WTC11 (cell line): ENCODE measurements around the gene CTAGE1. TPM values are rescaled to one million over a fixed set of nuclear protein-coding genes. Genes with fewer than 3 reads are reported as not detected.

Experiments
- ATAC-seq: fragments of 200-7000 bp; cut with Tn5 transposase; 2 replicates; pipeline ENCODE4 v1.10.0; 2021; ENCODE audit warnings: mild to moderate bottlenecking, moderate library complexity
- CTCF ChIA-PET: fragments of 300-600 bp; sonication (Branson Sonifier 250); formaldehyde crosslinking; loops from one replicate; lab custom pipeline; 2021; ENCODE audit warnings: antibody characterized with exemption; lab: Charles Lee
- POLR2A ChIA-PET: fragments of 350-600 bp; sonication (Branson Sonifier 250); formaldehyde crosslinking; loops from one replicate; lab custom pipeline; 2021; ENCODE audit warnings: antibody characterized with exemption; lab: Charles Lee
- DNase-seq: peaks from one replicate; pipeline ENCODE4 v3.0.0; 2021; ENCODE audit warnings: low spot score
- H3K27ac Mint-ChIP-seq: 2 replicates; pipeline ENCODE4 v1.8.0; 2021; ENCODE audit warnings: mixed read lengths
- H3K27me3 Mint-ChIP-seq: 2 replicates; pipeline ENCODE4 v1.8.0; 2021; ENCODE audit warnings: low read depth, mild to moderate bottlenecking, moderate library complexity, mixed read lengths
- H3K36me3 Mint-ChIP-seq: 2 replicates; pipeline ENCODE4 v1.8.0; 2021; ENCODE audit warnings: mixed read lengths
- H3K4me1 Mint-ChIP-seq: 2 replicates; pipeline ENCODE4 v1.8.0; 2022; ENCODE audit warnings: mixed read lengths
- H3K4me3 Mint-ChIP-seq: 2 replicates; pipeline ENCODE4 v1.8.0; 2021; ENCODE audit warnings: mild to moderate bottlenecking, moderate library complexity, mixed read lengths
- H3K9me3 Mint-ChIP-seq: 2 replicates; pipeline ENCODE4 v1.8.0; 2021; ENCODE audit warnings: mixed read lengths
- AR ChIP-seq: fragments of 250-450 bp; sonication (Bioruptor Pico); IDR thresholded peaks from 2 replicates; pipeline ENCODE4 v1.9.0; 2021; ENCODE audit warnings: mild to moderate bottlenecking
- ATF2 ChIP-seq: sonication (generic); formaldehyde crosslinking; IDR thresholded peaks from 2 replicates; pipeline ENCODE4 v1.8.1; 2022; ENCODE audit warnings: low read depth, missing genetic modification reagents, borderline replicate concordance
- ATF3 ChIP-seq: sonication (generic); formaldehyde crosslinking; conservative IDR thresholded peaks from 2 replicates; pipeline ENCODE4 v1.8.1; 2022; ENCODE audit warnings: mild to moderate bottlenecking, missing genetic modification reagents
- EMX1 ChIP-seq: fragments of 250-450 bp; sonication (Bioruptor Pico); IDR thresholded peaks from 2 replicates; pipeline ENCODE4 v1.8.0; 2021; ENCODE audit warnings: mild to moderate bottlenecking
- ESRRA ChIP-seq: sonication (generic); formaldehyde crosslinking; IDR thresholded peaks from 2 replicates; pipeline ENCODE4 v1.8.1; 2022; ENCODE audit warnings: mild to moderate bottlenecking, missing genetic modification reagents, borderline replicate concordance
- GTF2I ChIP-seq: fragments of 250-450 bp; sonication (Bioruptor Pico); conservative IDR thresholded peaks from 2 replicates; pipeline ENCODE4 v1.4.0; 2021; ENCODE audit warnings: mild to moderate bottlenecking
- MAX ChIP-seq: sonication (generic); formaldehyde crosslinking; IDR thresholded peaks from 2 replicates; pipeline ENCODE4 v1.8.0; 2022; ENCODE audit warnings: mild to moderate bottlenecking, missing genetic modification reagents
- NR2C2 ChIP-seq: sonication (generic); formaldehyde crosslinking; IDR thresholded peaks from 2 replicates; pipeline ENCODE4 v1.8.0; 2022; ENCODE audit warnings: mild to moderate bottlenecking, missing genetic modification reagents
- ZBTB21 ChIP-seq: sonication (generic); formaldehyde crosslinking; IDR thresholded peaks from 2 replicates; pipeline ENCODE4 v1.8.1; 2023; ENCODE audit warnings: mild to moderate bottlenecking, missing genetic modification reagents, borderline replicate concordance
- ZNF232 ChIP-seq: sonication (generic); formaldehyde crosslinking; IDR thresholded peaks from 2 replicates; pipeline ENCODE4 v1.8.0; 2022; ENCODE audit warnings: mild to moderate bottlenecking, missing genetic modification reagents
- ZNF396 ChIP-seq: fragments of 250-450 bp; sonication (Bioruptor Pico); IDR thresholded peaks from 2 replicates; pipeline ENCODE4 v1.8.0; 2021; ENCODE audit warnings: mild to moderate bottlenecking, moderate library complexity, borderline replicate concordance
- ZNF671 ChIP-seq: fragments of 250-450 bp; sonication (Bioruptor Pico); IDR thresholded peaks from 2 replicates; pipeline ENCODE4 v1.8.0; 2021; ENCODE audit warnings: mild to moderate bottlenecking
- ZSCAN18 ChIP-seq: fragments of 250-450 bp; sonication (Bioruptor Pico); IDR thresholded peaks from 2 replicates; pipeline ENCODE4 v2.1.2; 2022; ENCODE audit warnings: mild to moderate bottlenecking, moderate library complexity
- total RNA-seq: library from RNA; stranded (reverse); gene quantifications from 3 replicates; pipeline ENCODE4 v1.2.3, GENCODE V29; 2021
- TF ChIP-seq, protein P1 (sequence below): sonication (generic); formaldehyde crosslinking; IDR thresholded peaks from 2 replicates; pipeline ENCODE4 v1.8.0; 2022; ENCODE audit warnings: mild to moderate bottlenecking, missing genetic modification reagents
- TF ChIP-seq, protein P2 (sequence below): sonication (generic); formaldehyde crosslinking; IDR thresholded peaks from 2 replicates; pipeline ENCODE4 v1.8.0; 2023; ENCODE audit warnings: missing genetic modification reagents, mild to moderate bottlenecking, borderline replicate concordance
- TF ChIP-seq, protein P3 (sequence below): sonication (generic); formaldehyde crosslinking; IDR thresholded peaks from 2 replicates; pipeline ENCODE4 v1.8.1; 2023; ENCODE audit warnings: mild to moderate bottlenecking, missing genetic modification reagents, moderate library complexity
- TF ChIP-seq, protein P4 (sequence below): fragments of 200-600 bp; IDR thresholded peaks from 2 replicates; pipeline ENCODE4 v1.8.0; 2022; ENCODE audit warnings: antibody characterized with exemption
- TF ChIP-seq, protein P5 (sequence below): sonication (generic); formaldehyde crosslinking; IDR thresholded peaks from 2 replicates; pipeline ENCODE4 v1.8.1; 2022; ENCODE audit warnings: low read depth, mild to moderate bottlenecking, moderate library complexity, missing genetic modification reagents, borderline replicate concordance

CTAGE1 gene
- total RNA-seq, 1 experiment from 2014 or later: not detected

DNA sequence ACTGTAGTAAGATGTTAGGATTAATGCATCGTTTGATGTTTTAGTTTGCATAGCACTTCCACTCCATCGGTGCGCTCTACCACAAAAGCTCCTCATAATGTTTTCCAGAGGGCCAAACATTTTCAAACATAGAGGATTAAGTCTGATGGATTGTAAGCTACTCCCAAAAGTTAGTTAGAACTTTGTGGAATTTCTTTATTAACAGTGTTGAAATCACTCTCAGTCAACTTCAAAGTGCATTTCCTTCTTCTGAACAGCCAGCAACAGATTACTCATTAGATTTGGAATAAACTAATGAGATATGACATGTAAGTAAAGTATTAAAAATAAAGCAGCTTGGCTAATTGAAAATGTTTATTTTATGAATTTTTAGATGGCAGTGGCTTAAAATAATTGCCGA, 30.1 kb upstream of the CTAGE1 start (continued):
- TF ChIP-seq, protein P1, sequence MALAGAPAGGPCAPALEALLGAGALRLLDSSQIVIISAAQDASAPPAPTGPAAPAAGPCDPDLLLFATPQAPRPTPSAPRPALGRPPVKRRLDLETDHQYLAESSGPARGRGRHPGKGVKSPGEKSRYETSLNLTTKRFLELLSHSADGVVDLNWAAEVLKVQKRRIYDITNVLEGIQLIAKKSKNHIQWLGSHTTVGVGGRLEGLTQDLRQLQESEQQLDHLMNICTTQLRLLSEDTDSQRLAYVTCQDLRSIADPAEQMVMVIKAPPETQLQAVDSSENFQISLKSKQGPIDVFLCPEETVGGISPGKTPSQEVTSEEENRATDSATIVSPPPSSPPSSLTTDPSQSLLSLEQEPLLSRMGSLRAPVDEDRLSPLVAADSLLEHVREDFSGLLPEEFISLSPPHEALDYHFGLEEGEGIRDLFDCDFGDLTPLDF (CRISPR knock-in tag): no peak
- TF ChIP-seq EMX1 (CRISPR knock-in tag): no peak
- TF ChIP-seq, protein P2, sequence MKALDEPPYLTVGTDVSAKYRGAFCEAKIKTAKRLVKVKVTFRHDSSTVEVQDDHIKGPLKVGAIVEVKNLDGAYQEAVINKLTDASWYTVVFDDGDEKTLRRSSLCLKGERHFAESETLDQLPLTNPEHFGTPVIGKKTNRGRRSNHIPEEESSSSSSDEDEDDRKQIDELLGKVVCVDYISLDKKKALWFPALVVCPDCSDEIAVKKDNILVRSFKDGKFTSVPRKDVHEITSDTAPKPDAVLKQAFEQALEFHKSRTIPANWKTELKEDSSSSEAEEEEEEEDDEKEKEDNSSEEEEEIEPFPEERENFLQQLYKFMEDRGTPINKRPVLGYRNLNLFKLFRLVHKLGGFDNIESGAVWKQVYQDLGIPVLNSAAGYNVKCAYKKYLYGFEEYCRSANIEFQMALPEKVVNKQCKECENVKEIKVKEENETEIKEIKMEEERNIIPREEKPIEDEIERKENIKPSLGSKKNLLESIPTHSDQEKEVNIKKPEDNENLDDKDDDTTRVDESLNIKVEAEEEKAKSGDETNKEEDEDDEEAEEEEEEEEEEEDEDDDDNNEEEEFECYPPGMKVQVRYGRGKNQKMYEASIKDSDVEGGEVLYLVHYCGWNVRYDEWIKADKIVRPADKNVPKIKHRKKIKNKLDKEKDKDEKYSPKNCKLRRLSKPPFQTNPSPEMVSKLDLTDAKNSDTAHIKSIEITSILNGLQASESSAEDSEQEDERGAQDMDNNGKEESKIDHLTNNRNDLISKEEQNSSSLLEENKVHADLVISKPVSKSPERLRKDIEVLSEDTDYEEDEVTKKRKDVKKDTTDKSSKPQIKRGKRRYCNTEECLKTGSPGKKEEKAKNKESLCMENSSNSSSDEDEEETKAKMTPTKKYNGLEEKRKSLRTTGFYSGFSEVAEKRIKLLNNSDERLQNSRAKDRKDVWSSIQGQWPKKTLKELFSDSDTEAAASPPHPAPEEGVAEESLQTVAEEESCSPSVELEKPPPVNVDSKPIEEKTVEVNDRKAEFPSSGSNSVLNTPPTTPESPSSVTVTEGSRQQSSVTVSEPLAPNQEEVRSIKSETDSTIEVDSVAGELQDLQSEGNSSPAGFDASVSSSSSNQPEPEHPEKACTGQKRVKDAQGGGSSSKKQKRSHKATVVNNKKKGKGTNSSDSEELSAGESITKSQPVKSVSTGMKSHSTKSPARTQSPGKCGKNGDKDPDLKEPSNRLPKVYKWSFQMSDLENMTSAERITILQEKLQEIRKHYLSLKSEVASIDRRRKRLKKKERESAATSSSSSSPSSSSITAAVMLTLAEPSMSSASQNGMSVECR (CRISPR knock-in tag): no peak
- TF ChIP-seq ZBTB21 (CRISPR knock-in tag): no peak
- no peak for TF ChIP-seq ATF3 (CRISPR knock-in tag)
- no peak for TF ChIP-seq MAX (CRISPR knock-in tag)
- no peak for TF ChIP-seq ESRRA (CRISPR knock-in tag)

- Mint-ChIP-seq H3K4me3 (no peak overlapping the region), H3K27ac (no peak overlapping the region), H3K9me3 (peaks cover 23% of the 10 kb centered on the region), H3K27me3 (peaks cover 14% of the 10 kb centered on the region; the same call in 1 of the 2 replicates), H3K36me3 (peaks cover 15% of the 10 kb centered on the region), H3K4me1 (0 out of 2 replicates have a peak, but pooled peaks cover 3% of the 10 kb centered on the region)
- ATAC-seq (no peak), DNase-seq (no peak)
- TF ChIP-seq ZSCAN18 (CRISPR knock-in tag): no peak
- no peak for TF ChIP-seq ATF3 (CRISPR knock-in tag)
- TF ChIP-seq, protein P3, sequence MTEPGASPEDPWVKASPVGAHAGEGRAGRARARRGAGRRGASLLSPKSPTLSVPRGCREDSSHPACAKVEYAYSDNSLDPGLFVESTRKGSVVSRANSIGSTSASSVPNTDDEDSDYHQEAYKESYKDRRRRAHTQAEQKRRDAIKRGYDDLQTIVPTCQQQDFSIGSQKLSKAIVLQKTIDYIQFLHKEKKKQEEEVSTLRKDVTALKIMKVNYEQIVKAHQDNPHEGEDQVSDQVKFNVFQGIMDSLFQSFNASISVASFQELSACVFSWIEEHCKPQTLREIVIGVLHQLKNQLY: no peak
- no peak for TF ChIP-seq NR2C2 (CRISPR knock-in tag)
- no peak for TF ChIP-seq ATF2
- TF ChIP-seq, protein P4, sequence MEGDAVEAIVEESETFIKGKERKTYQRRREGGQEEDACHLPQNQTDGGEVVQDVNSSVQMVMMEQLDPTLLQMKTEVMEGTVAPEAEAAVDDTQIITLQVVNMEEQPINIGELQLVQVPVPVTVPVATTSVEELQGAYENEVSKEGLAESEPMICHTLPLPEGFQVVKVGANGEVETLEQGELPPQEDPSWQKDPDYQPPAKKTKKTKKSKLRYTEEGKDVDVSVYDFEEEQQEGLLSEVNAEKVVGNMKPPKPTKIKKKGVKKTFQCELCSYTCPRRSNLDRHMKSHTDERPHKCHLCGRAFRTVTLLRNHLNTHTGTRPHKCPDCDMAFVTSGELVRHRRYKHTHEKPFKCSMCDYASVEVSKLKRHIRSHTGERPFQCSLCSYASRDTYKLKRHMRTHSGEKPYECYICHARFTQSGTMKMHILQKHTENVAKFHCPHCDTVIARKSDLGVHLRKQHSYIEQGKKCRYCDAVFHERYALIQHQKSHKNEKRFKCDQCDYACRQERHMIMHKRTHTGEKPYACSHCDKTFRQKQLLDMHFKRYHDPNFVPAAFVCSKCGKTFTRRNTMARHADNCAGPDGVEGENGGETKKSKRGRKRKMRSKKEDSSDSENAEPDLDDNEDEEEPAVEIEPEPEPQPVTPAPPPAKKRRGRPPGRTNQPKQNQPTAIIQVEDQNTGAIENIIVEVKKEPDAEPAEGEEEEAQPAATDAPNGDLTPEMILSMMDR: no peak
- TF ChIP-seq ZNF671 (CRISPR knock-in tag): no peak
- no peak for TF ChIP-seq ZNF232 (CRISPR knock-in tag)
- TF ChIP-seq, protein P5, sequence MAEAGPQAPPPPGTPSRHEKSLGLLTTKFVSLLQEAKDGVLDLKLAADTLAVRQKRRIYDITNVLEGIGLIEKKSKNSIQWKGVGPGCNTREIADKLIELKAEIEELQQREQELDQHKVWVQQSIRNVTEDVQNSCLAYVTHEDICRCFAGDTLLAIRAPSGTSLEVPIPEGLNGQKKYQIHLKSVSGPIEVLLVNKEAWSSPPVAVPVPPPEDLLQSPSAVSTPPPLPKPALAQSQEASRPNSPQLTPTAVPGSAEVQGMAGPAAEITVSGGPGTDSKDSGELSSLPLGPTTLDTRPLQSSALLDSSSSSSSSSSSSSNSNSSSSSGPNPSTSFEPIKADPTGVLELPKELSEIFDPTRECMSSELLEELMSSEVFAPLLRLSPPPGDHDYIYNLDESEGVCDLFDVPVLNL (CRISPR knock-in tag): no peak
- TF ChIP-seq GTF2I: no peak
- TF ChIP-seq AR (CRISPR knock-in tag): no peak
- TF ChIP-seq ZNF396 (CRISPR knock-in tag): no peak
- CTCF ChIA-PET: no interaction called here
- POLR2A ChIA-PET: no interaction called here
These were observed 29.2 kb upstream of the CTAGE1 start for GRCh38 chr18:22446911-22447310.
